Stimulated activated CD8-positive, alpha-beta memory T cell treated with anti-CD3 and anti-CD28 coated beads, Interleukin-12 subunit alpha, Interleukin-12 subunit beta, amount 100 ng/mL, for 4 hours (primary cell): ENCODE results near the gene NAPB.

Experiments
- DNase-seq: peaks from one replicate; pipeline ENCODE4 v3.0.0-alpha.2; 2020; ENCODE audit warnings: low read depth

Gene NAPB

GRCh38 chr20:23344336-23344735, 77.0 kb downstream of the NAPB start:
- no peak for DNase-seq

GRCh38 chr20:23343590-23343989, 77.7 kb downstream of the NAPB start:
- no peak for DNase-seq

GRCh38 chr20:23341073-23341472, 80.2 kb downstream of the NAPB start:
- DNase-seq, result no peak

GRCh38 chr20:23340524-23340923, 80.8 kb downstream of the NAPB start:
- DNase-seq, result no peak

DNA sequence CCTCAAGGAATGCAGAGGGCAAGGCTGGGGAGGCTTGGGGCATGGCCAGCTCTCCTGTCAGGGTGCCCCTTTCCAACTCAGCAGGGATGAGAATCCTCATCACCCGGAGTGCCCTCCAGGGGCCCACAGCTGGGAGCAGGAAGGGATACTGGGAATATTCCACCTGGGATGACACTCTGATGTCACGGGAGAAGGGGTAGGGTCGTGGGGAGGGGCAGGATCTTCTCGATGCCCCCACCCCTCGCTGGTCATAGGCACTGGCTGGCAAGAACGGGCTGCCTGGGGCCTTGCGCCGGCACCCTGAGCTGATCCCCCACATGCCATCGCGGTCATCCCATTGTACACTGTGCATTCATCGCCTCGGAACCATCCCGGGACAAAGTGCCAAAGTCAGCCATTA, 81.3 kb downstream of the NAPB start:
- DNase-seq, result no peak

- no peak for DNase-seq
Observed at GRCh38 chr20:23337312-23337711, 84.0 kb downstream of the NAPB start.

- DNase-seq, result no peak
Observed at GRCh38 chr20:23336476-23336875, 84.8 kb downstream of the NAPB start.

DNA sequence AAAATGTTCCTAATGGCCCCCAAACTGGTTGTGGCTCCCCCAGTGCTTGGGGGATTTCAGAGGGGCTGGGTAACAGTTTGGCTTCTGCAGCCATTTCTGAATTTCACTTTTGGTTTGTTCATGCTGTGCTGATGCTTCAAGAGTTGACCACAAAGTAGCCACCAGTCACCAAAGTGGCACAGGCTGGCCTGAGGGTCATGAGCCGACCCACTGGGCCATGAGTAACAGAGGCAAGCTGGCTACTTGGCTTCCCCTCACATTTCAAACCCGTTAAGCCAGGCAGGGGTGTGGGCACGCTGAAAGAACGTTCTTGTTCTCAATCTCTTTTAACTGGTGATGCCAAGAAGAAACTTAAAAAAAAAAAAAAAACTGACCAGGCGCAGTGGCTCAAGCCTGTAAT, 85.8 kb downstream of the NAPB start:
- DNase-seq, result no peak

- DNase-seq, result no peak
Observed at GRCh38 chr20:23334111-23334510, 87.2 kb downstream of the NAPB start.

- no peak for DNase-seq
Observed at GRCh38 chr20:23332467-23332866, 88.8 kb downstream of the NAPB start.

GRCh38 chr20:23331450-23332350, 89.6 kb downstream of the NAPB start:
- no peak for DNase-seq

DNA sequence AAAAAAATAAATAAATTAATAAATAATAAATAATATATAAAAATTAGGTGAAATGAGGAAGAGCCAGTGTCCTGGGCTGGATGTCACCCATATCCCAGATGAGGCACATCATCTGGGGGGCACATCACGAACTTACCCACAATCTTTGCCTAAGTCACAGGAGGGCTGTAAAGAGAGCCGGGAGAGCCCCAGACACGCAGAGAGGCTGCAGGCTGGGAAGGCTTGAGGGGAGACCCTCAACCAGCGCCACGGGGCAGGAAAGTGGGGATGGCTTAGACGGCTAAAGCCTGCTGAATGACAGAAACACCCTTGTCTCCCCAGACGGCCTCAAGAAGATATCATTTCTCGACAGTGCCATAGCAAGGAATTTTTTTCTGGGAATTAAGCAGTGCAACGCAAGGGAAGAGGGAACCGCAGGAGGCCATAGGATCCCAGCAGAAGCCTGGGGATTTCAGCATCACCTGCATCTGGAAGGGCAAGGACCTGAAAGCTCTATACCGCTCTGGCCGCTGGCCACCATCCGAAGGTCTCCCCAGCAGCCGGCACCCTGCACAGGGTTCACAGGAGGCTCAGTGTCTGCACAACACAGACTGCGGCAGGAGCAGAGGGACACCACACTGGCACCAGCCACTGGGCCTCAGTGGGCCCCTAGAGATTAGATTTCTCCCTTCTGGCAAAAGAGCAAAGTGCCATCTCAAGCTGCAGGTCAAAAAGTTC, 93.5 kb downstream of the NAPB start:
- no peak for DNase-seq

DNA sequence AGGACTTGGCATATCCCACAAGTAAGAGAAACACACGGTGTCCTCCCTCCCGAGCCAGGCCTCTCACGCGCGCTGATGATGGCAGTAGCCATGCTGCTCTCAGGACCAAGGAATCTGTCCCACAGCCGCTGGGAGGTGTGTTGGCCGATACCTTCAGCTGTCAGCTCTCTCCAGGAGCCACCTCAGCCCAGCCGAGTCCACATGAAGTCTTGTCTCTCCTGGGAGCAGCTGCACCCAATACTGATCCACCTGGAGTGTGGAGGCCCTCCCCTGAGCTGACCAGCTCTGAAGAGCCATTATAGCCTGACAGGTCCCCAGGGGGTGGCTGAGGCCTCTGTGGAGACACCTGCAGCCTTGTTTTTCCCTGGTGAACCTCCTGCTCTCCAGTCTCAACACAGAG, 94.5 kb downstream of the NAPB start:
- no peak for DNase-seq

- DNase-seq, result no peak
Observed at GRCh38 chr20:23325107-23325506, 96.2 kb downstream of the NAPB start.
